ENCODE data around the gene ATAD3C.
"Not testable (repeated sequence)": the region's sequence is repeated elsewhere in the genome, so short reads cannot be mapped to it uniquely, and the experiment has no call there.

ATAD3C gene

DNA sequence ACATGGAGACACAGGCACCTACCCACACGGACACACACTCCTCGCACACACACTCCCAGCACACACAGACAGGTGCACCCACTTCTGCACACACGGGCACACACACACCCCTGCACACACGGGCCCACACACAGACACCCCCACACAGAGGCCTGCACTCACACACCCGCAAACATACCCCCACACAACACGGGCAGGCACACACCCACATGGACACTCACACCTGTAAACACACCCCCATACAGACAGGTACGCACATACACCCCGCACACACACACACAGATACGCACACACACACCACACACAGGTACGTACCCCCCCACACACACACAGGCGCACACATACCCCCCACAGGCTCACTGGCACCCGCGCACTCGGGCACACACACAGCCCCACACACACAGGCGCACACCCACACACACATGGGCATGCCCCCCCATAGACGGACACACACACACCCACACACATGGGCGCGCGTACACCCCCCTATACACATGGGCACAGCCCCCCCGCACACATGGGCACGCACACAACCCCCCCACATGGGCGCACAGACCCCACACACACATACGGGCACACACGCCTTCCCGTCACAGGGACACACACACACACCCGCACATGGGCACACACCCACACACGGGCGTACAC is 68.6 kb downstream of the ATAD3C start:
- Mint-ChIP-seq H3K27ac (no peak overlapping the region), H3K4me1 (peaks cover 5% of the 10 kb centered on the region), H3K9me3 (no peaks in the 10 kb centered on the region), H3K4me3 (no peak overlapping the region), H3K27me3 (no peaks in the 10 kb centered on the region), H3K36me3 (peaks cover 10% of the 10 kb centered on the region)
- ATAC-seq (ENCODE audit: low read depth): no peak
- no peak for DNase-seq (ENCODE audit: low spot score in 2 of 2)

DNA sequence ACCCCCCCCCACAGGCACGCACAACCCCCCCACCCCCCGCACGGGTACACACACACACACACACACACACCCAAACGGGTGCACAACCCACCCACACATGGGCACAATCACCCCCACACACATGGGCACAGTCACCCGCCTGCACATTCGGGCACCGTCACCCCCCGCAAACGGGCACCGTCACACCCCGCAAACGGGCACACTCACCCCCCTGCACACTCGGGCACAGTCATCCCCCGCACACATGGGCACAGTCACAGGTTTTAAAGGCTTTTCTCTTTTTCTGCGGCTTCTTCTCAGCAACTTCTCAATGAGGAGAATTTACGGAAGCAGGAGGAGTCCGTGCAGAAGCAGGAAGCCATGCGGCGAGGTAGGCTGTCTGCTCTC is 69.1 kb downstream of the ATAD3C start:
- H3K36me3 Mint-ChIP-seq: not testable (repeated sequence)

More for the DNA sequence above, 69.1 kb downstream of the ATAD3C start:
- not testable (repeated sequence) for H3K4me3 Mint-ChIP-seq; H3K9me3 Mint-ChIP-seq; ATAC-seq (ENCODE audit: low read depth); H3K4me1 Mint-ChIP-seq; H3K27me3 Mint-ChIP-seq; DNase-seq (ENCODE audit: low spot score in 2 of 2); H3K27ac Mint-ChIP-seq
